Ovary (tissue), 9 donors: ENCODE measurements around the gene HABP4. TPM values are rescaled to one million over a fixed set of nuclear protein-coding genes. Genes with fewer than 3 reads are reported as not detected.

Source experiments
- DNase-seq, 5 donors: peaks; one replicate each; pipeline ENCODE4 v3.0.0-alpha.2; 2019 to 2020
- H3K27ac ChIP-seq, 2 donors: fragments of 200-600 bp; one replicate each; pipeline versions ENCODE4 v1.5.1 to v1.8.0; 2019 to 2022
- H3K27me3 ChIP-seq: fragments of 200-600 bp; one replicate; pipeline ENCODE4 v1.8.0; 2022
- H3K36me3 ChIP-seq: fragments of 200-600 bp; sonication (generic); one replicate; pipeline ENCODE4 v1.5.1; 2019
- H3K4me1 ChIP-seq: one replicate; pipeline ENCODE4 v1.8.1; 2013; ENCODE audit warnings: mild to moderate bottlenecking, moderate library complexity; ENCODE audit not compliant: insufficient read depth
- H3K4me3 ChIP-seq: fragments of 200-600 bp; sonication (generic); one replicate; pipeline ENCODE4 v1.5.1; 2017
- H3K9me3 ChIP-seq, 2 donors: fragments of 200-600 bp in 1 of 2; sonication (generic) in 1 of 2; one replicate each; pipeline versions ENCODE4 v1.5.1 to v1.8.1; 2013 to 2019; ENCODE audit warnings: mild to moderate bottlenecking in 1 of 2, moderate library complexity in 1 of 2
- CTCF ChIP-seq, 3 donors: fragments of 450-650 bp in 2 of 3; fragments of 200-600 bp in 1 of 3; IDR thresholded peaks; one replicate each; pipeline versions ENCODE4 v1.5.1 to v1.8.0; 2016 to 2022; ENCODE audit warnings: antibody characterized with exemption in 3 of 3, mild to moderate bottlenecking in 1 of 3
- EP300 ChIP-seq: sonication (generic); formaldehyde crosslinking; IDR thresholded peaks from one replicate; pipeline ENCODE4 v1.6.1; 2017; ENCODE audit warnings: antibody characterized with exemption
- POLR2A ChIP-seq: fragments of 450-650 bp; IDR thresholded peaks from one replicate; pipeline ENCODE4 v1.6.1; 2017; ENCODE audit warnings: antibody characterized with exemption, mild to moderate bottlenecking, moderate library complexity
- WGBS, 3 donors: extraction: QIAGEN DNeasy Blood & Tissue Kit in 1 of 3; methylation state at CpG; one replicate each; pipeline versions ENCODE4 v1.1.5 to v1.1.7; 2013 to 2017; 5-methylcytosine and 5-hydroxymethylcytosine counted together
- intact Hi-C, 4 donors: fragments of 100-400 bp; cut with DNase I; formaldehyde crosslinking; loops; one replicate each; pipeline versions ENCODE4 v1.11.0 to v1.15.1; 2022 to 2023
- polyA plus RNA-seq, 2 donors: library from polyadenylated mRNA; stranded (reverse); fragments of 200-250 nt in 1 of 2; fragments of 350-450 nt in 1 of 2; fragmentation: Illumina TruSeq in 1 of 2; extraction: RNeasy Lipid Tissue Mini Kit (QIAGEN cat#74804) in 1 of 2; gene quantifications; one replicate each; pipeline ENCODE4 v1.2.3, GENCODE V29; 2013 to 2014
- total RNA-seq, 7 donors: library from RNA; depleted of rRNA in 2 of 7; stranded (reverse); fragments of >200 nt in 2 of 7; fragmentation: NEBNext Ultra II Directional in 3 of 7; extraction: Animal tissue kit (Norgen Biotek cat#: 25700) in 3 of 7; gene quantifications; one replicate each; pipeline versions ENCODE4 v1.1.0 to v1.2.4, GENCODE V29; 2016 to 2023
- donor health status: DM: no; HTN: no; CAD: no; lungs with moderate emphysema.
- donor health status: DM: no; HTN: no; CAD: no.
- donor health status: Bipolar disorder and iron deficiency.
- donor health status: DM: yes; HTN: yes; CAD: no.
- donor health status: DM: no; HTN: no; CAD: no.
- donor health status: DM: yes; HTN: yes; CAD: no.

Gene HABP4
- total and polyA plus RNA-seq, 9 donors = 10.3 to 23.4 (median 19.2) TPM

- intact Hi-C loops = no loop called here
- 95 to 96% (median 95%) methylated on average over 54 to 55 of the region's 55 CpGs for WGBS, 3 donors
- Histone ChIP-seq H3K4me1 (no peaks in the 10 kb centered on the region), H3K4me3 (no peak overlapping the region), H3K27me3 (no peaks in the 10 kb centered on the region), H3K9me3 (no peaks in the 10 kb centered on the region), H3K27ac (no peak overlapping the region), H3K36me3 (no peaks in the 10 kb centered on the region)
- TF ChIP-seq CTCF (IDR thresholded peaks at IDR 0.05) (no peak), EP300 (no peak), POLR2A (no peak)
- peak in 1 of 5 donors; percentile 26 for DNase-seq
These were observed 46.6 kb downstream of the HABP4 start for GRCh38 chr9:96496368-96497116.

DNA sequence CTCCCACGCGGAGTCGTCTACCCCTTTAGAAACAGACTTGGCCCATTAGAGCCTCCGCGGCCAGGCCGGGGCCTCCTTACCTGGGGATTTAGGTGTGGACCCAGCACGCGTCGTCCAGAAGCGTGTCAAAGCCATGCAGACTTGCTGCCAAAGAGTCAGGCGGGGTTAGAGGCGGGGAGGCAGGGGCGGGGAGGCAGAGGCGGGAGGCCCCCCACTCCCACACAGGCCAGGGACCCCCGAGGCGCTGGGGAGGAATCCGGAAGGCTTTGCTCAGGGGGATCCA lies 47.1 kb downstream of the HABP4 start:
- no peak for DNase-seq
- Histone ChIP-seq H3K9me3 (no peaks in the 10 kb centered on the region), H3K27me3 (no peaks in the 10 kb centered on the region), H3K4me3 (no peak overlapping the region), H3K4me1 (no peaks in the 10 kb centered on the region), H3K27ac (no peak overlapping the region), H3K36me3 (no peaks in the 10 kb centered on the region)
- TF ChIP-seq EP300 (no peak), CTCF (IDR thresholded peaks at IDR 0.05) (no peak), POLR2A (no peak)
- WGBS, 3 donors = 86 to 89% (median 88%) methylated on average over 17 of the region's 17 CpGs
- intact Hi-C loops = no loop called here

DNA sequence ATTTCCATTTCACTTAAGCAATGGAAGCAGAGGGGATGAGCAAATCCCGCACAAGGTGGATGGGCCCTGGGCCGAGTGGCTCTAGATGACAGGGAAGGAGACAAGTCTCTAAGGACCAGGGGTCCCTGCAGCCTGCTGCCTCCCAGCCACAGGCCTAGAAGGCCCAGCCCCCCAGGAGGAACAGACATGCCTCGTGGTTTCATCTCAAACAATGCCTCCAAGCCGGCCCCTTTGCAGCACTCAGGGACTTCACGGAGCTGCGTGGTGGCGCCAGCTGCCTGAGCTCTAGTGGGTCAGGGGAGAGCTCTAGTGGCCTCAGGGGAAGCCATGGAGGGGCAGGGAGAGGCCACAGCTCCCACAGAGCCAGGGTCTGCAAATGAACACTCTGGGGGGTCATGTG lies 48.8 kb downstream of the HABP4 start:
- Histone ChIP-seq H3K36me3 (no peaks in the 10 kb centered on the region), H3K4me1 (no peaks in the 10 kb centered on the region), H3K27me3 (no peaks in the 10 kb centered on the region), H3K4me3 (no peak overlapping the region), H3K9me3 (no peaks in the 10 kb centered on the region), H3K27ac (no peak overlapping the region)
- 80 to 90% (median 83%) methylated on average over 7 of the region's 7 CpGs for WGBS, 3 donors
- intact Hi-C loops = no loop called here
- DNase-seq = no peak
- no peak for TF ChIP-seq EP300
- TF ChIP-seq POLR2A = no peak

- no peak overlapping the region for H3K4me3 ChIP-seq
- H3K27me3 ChIP-seq = no peaks in the 10 kb centered on the region
- WGBS, 3 donors = 84 to 92% (median 91%) methylated on average over 7 of the region's 7 CpGs
- H3K36me3 ChIP-seq = no peaks in the 10 kb centered on the region
- no peak for TF ChIP-seq POLR2A
- H3K4me1 ChIP-seq = no peaks in the 10 kb centered on the region
- H3K27ac ChIP-seq = no peak overlapping the region
- intact Hi-C loops = no loop called here
- H3K9me3 ChIP-seq = no peaks in the 10 kb centered on the region
- DNase-seq = no peak
These were observed 49.3 kb downstream of the HABP4 start for GRCh38 chr9:96499257-96499656.

GRCh38 chr9:96500696-96501632 lies 51.0 kb downstream of the HABP4 start:
- no peak overlapping the region for H3K27ac ChIP-seq
- H3K4me3 ChIP-seq = no peak overlapping the region
- no peaks in the 10 kb centered on the region for H3K27me3 ChIP-seq
- H3K36me3 ChIP-seq = no peaks in the 10 kb centered on the region
- peak in 1 of 5 donors; percentile 14 for DNase-seq
- WGBS, 3 donors = 87 to 92% (median 88%) methylated on average over 14 of the region's 14 CpGs
- intact Hi-C loops = no loop called here
- TF ChIP-seq EP300 (no peak), POLR2A (no peak), CTCF (IDR thresholded peaks at IDR 0.05) (no peak)
- no peaks in the 10 kb centered on the region for H3K9me3 ChIP-seq
- no peaks in the 10 kb centered on the region for H3K4me1 ChIP-seq
